Iris pigment epithelial cell (primary cell): ENCODE results near the gene MLPH.
A peak's percentile ranks its signal among the peaks of the same experiment; 100 is the strongest.

Experiments
- DNase-seq: peaks from one replicate; pipeline ENCODE4 v3.0.0-alpha.2; 2011; ENCODE audit warnings: low read depth

MLPH gene

GRCh38 chr2:237601453-237602116 lies 114.5 kb downstream of the MLPH start:
- DNase-seq: no peak

- DNase-seq: no peak
Measured at GRCh38 chr2:237602409-237602808, 115.4 kb downstream of the MLPH start.

- no peak for DNase-seq
Measured at GRCh38 chr2:237603049-237603717, 116.1 kb downstream of the MLPH start.

GRCh38 chr2:237603718-237604362 lies 116.8 kb downstream of the MLPH start:
- peak; percentile 89 for DNase-seq

- no peak for DNase-seq
Measured at GRCh38 chr2:237604391-237604790, 117.3 kb downstream of the MLPH start.
